Eye (tissue), 1 donor: ENCODE measurements around the gene JAML.

Source experiments
- DNase-seq: peaks from one replicate; pipeline ENCODE4 v3.0.0-alpha.2; 2015

Gene JAML

DNA sequence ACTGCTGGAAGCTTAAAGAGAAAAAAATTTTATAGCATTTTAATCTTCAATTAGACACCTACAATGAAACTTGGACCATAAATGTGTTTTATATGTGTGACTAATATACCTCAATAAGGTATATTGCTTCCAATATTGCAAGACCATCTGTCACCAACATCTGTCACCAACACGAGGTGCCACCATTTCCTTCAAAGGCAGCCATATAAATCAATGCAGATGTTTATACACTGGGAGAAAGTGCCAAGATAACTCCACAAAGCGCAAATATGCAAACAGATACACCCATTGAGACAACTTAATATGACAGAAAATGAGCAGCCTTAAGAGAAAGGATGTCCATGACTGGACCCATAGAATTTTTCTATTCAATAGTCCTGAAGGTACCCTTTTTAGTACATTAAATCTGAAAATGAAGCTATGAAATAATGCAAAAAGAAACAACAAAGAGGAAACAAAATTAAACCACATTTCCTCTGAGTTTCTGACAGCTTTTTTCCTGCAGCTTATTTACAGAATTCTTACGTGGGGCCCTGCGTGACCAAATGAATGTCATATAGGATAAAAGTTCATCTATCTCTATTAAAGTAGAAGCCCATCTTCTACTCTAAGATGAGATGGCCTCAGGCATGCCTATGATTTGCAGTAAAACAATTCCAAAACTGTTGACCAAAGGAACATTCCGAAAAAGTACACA, 14.8 kb upstream of the JAML start:
- DNase-seq, result no peak

DNA sequence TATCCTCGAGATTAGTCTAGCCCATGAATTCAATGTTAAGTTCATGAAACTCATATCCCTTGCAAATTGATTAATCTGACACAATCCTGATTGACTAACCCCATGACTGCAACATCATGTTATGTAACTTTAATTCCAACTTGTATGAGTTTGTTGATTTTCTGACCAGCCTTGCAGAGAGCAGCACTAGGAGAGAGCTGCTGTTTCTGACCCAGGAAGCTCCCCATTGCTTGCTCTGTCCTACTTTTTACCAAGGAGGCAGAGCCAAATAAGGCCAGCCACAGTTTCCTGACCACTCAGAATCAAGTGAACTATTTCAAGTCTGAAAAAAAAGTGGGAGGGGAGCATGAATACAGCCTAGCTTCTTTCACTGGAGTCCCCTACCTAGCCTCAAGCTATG, 14.1 kb upstream of the JAML start:
- no peak for DNase-seq

DNA sequence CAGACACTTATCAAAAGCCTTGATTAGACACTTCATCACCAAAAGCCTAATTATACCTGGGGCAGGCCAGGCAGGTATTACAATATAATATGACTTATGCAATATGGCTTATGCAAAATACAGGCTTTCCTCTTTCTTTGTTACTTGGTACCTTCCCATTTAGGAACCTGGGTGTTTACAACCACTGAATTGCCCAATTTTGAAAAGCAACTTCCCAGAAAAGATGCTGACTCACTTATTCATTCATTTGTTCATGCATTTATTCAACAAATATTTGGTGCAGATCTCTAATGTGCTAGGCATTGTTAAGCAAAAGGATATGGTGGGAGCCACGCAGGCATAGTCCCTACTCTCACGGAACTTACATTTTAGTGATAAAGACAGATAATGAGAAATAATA, 13.6 kb upstream of the JAML start:
- DNase-seq, result no peak

DNA sequence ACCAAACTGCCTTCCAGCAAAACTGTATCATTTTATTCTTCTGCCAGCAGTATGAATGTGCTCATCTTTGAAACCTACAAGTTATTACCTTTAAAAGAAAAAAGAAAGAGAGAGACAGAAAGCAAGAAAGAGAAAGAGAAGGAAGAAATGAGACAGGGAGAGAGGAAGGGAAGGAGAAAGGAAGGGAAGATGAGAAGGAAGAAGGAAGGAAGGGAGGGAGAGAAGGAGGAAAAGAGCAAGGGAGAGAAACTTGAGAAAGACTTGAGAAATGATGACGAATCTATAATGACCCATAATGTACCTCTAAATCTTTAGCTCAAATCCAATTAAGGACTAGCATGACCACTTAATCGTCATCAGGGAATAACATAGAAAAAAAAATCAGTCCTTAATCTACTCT, 11.4 kb upstream of the JAML start:
- DNase-seq, result no peak

DNA sequence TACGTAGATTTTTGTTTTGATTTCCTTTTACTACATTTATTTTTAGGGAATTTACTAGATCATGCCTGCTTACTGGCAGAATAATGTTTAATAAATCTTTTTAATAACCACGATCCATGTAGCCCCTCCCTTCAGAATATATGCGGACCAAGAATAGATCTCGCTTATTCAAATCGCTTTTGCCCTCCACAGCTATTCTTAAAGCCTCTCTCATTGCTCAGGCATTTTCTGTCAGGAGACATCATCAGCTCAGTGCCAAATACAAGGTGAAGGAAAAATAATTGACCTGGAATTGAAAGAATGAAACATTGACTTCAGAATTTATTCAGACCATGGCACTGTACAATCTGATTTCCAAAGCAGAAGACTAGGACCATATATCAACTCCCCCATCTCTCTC, 10.0 kb upstream of the JAML start:
- no peak for DNase-seq

DNA sequence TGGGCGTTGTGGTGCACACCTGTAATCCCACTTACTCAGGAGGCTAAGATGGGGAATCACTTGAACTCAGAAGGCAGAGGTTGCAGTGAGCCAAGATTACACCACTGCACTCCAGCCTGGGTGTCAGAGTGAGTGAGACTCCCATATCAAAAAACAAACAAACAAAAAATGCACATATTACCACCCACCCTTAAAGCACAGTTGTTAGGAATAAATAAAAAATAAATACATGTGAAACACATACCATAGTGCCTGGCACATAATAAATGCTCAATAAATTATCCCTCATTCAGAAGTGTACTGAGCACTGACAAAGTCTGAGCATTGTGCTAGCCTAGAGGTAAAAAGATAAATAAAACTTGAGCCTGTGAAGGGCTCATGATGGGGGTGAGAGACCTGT, 9.0 kb upstream of the JAML start:
- no peak for DNase-seq

DNA sequence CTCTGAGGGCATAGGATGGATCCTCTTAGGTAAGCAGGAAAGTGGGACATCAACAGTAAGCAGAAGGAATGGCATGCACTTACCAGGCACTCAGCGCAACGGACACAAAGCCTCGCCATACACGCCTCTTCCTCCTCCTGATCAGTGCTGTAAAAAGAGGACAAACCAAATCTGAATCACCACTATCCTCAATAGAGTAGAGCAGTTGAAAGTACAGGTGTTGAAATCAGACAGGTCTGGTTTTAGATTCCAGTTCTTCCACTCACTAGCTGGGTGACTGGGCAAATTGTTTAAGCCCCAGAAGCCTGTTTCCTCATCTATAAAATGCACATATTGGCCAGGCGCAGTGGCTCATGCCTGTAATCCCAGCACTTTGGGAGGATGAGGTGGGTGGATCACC, 8.6 kb upstream of the JAML start:
- DNase-seq, result no peak

DNA sequence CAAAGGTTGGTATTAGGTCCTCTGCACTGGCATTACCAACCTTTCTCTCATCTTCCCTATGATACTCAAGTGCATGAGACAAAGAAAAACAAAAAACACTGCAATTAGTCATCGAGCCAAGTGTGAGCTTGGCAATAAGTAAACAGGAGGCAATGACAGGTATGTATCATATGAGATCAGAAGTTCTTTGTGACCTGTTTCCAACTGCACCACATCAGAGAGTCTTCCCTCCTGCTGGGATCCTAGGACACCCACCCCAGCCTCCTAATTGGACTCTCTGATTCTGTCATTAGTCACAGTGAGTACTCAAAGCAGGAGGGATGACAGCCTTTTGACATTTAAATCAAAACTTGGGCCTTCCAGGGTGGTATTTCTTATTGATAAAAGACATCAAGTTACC, 7.8 kb upstream of the JAML start:
- DNase-seq, result no peak

DNA sequence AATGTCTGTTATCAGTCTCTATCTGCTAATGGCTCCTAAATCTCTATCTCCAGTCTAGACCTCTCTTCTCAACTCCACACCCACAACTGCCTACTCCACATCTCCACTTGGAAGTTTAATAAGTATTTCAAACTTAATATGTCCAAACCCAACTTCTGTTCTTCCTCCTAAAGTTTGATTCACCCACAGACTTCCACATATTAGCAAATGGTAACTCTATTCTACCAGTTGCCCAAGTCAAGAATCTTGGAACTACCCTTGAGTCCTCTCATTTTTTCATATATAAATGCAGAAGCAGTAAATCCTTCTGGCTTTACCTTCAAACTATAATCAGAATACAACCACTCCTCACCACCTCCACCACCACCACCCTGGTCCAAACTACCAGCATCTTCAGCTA, 6.7 kb upstream of the JAML start:
- DNase-seq, result no peak

DNA sequence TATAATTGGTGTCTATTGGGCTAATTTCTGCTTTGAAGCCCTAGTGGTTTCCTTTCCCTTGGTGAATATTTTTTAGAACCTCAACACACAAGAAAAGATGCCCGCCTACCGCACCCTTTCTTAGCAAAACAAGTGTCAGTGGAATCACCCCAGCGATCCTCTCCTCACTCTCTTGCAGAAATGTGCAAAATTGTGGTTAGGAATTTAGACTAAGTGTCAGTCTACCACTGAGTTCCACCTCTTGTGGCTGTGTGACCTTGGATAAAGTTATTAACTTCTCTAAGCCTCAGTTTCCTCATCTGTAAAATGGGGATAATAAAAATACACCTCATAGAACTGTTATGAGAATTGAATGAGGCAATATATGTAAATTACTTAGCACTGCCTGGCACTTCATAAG, 5.3 kb upstream of the JAML start:
- no peak for DNase-seq

DNA sequence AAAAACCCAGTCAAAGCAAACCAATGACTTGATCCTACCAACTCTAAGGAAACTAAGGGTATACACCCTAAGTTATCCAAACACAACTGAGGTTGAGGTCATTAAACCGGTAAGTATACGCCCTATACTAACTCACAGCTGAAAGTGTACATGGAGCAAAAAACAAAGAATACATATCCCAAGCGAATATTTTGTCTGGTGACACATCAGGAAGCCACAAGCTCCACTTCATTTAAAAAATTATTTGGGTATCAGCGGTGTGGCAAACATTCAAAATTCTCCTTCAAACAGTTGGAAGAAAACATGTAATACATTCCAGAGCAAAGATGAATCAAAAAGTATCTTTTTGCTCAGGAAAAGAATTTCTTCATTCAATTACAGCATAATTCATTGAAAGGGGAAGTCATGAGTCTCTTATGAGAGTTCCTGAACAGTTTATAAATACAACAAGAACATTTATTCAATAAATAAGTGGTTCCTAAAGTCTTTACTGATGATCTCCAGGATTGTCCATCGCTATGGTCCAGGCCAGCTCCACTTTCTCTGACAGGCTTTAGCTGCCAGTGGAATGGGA, 4.5 kb upstream of the JAML start:
- no peak for DNase-seq

DNA sequence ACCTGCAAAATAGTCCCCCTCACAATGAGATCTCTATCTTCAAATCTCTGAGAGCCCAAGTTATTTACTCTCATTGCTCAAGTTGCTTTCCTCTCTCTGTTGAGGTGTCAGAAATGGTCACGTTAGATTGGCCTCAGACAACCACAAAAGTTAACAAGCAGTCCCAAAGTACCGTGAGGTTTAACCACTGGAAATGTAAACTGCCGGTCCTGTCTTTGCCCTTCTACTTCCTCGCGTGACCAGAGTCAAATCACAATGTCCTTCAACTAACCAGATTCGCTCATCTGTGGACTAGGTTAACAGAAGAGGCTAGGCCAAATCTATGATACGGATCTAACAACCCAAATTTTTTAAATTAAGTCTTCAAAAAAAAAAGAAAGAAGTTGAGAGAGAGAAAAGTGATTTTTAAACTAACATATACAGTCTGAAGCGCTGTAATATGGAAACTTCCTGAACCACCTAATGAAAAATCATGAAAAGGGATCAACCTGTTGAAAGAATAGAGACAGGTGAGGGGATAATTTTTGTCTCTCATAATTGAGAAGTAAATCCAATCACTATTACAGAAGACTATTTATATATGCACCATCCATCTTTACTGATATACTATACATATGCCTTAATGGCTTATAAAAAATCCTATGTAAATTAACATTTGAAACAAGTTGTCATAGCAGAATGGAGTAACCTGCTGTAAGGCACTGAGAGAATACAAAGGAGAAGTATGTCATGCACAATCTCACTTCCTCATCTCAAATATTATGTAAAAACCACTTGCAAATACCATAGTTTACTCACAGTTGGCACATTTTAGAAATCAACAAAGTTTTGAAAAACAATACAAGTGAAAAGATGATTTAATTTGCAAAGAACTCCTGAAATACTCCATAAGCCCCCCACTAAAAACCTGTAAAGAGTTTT, 3.3 kb upstream of the JAML start:
- no peak for DNase-seq

DNA sequence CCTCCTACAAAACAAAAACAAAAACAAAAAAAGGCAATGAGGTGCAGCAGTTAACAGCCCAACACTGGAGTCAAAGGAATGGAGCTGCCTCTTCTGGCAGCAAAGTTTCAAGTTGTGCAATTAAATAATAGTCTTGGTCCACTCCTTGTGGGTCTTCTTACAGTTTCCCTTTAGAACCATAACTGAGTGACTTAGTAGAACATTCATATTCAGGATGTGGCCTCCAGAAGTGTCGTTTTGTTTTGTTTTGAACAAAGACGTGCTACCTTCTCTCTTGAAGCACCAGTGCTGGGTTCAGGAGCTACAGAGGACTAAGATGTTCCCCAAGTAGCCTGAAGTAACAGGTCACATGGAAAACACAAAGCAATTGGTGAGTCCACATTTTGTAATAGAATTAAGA, 2.0 kb upstream of the JAML start:
- DNase-seq, result no peak

DNA sequence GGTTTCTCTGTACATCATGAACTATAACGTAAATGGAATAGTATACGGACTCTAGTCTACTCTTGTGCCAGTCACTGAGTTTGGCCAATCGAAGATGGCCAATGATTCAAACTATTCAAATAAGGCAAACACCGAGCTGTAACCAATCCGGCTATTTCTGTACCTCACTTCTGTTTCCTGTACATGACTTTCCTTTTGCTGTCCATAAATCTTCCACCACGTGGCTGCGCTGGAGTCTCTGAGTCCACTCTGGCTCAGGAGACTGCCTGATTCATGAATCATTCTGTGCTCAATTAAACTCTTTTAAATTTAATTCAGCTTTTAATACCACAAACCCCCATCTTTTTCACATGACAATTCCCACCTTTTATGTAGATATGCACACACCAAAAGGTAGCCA, 1.5 kb upstream of the JAML start:
- no peak for DNase-seq

DNA sequence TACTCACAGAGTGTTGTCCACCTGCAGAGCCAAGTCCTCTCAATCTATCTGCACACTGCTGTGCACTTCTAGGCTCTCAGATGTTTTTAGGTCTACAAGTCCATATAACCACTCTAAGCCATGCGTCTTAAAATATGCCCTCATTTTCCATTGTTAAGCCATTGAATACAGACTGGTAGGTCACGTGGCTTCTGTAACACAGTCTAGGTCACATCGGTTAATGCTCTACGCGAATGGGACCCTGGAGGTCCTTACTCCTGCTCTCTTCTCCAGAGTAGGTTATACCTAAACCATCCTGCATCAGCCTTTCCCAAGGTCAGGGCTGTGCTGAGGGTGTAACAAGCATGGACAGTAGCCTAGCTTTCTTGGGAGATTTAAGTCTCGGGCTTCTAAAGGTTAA, 819 bp downstream of the JAML start:
- DNase-seq, result no peak

DNA sequence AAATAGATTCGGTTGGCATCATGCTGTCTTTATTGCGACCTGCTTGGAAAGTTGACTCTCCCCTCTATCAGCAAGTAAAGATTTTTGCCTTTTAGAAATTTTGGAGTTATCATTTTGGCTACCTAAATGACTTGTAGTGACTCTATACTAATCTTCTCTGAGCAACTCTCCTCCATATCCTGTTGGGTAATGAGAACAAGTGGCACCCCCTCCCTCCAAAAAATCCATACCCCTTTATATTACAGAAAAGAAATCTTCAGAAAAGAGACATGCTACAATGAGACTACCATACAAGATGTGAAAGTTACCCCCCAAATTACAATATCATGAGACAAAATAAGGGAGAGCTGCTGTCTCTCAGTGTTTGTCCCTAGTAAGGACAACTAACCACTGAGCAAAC, 1.2 kb downstream of the JAML start:
- no peak for DNase-seq

DNA sequence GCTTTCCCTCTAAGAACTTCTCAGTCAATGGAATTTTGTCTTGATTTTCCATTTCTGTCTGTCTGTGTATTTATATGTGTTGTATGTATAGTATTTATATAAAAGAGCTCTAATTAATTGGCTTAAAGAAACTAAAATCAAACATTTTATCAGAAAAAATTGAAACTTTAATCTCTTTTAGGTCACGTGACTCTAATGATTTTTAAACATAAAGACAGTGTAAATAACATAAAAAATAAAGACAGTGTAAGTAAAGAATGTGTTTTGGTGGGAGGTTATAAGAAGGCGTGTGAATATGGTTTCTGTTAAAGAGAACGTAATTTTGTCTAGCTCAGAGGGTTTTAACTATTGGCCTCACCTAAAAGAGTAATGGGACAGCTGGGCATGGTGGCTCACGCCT, 2.4 kb downstream of the JAML start:
- no peak for DNase-seq

DNA sequence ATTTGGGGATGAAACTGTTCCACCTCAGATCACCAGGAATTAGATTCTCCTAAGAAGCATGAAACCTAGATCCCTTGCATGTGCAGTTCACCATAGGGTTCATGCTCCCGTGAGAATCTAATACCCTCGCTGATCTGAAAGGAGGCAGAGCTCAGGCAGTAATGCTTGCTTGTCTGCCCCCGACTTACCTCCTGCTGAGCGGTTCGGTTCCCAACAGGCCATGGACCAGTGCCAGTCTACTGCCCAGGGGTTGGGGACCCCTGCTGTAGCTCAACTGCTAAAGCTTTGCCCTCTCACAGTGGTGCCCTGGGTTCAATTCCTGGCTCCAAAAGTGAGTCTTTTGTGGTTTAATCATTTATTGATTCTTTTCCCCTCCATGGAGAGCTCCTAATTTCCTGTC, 3.4 kb downstream of the JAML start:
- no peak for DNase-seq

DNA sequence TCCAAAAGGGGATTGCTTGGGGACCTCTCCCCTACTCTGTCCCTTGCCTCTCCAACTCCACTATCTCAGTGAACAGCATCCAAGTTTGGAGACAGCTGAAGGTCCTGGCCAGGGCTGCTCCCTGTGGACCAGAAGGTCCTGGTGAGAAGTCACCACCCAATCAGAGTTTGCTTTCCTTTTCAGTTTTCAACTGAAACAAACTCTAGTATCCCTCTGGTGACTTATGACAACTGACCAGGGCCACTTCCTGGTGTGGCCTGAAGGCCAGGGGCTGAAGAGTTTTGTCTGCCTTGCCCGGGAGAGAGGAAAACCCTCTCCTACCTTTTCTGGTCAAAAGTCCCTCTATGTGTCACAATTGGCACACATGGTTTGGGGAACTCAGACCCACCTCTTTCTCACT, 5.1 kb downstream of the JAML start:
- DNase-seq, result no peak

DNA sequence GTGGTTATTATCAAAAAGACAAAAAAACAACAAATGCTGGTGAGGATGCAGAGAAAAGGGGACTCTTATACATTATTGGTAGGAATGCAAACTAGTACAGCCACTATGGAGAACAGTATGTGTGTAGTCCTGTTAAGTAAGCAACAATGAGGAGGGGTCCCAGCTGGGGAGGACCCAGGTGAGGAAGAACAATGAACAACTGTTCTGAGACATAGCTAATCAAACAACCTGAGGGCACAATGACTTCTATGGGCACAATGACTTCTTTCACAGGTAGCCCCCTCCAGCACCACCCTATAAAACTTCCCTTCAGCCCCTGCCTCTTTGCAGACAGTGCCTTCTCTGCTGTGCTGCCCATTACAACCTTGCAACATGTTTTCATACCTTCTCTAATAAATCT, 5.6 kb downstream of the JAML start:
- DNase-seq, result no peak

DNA sequence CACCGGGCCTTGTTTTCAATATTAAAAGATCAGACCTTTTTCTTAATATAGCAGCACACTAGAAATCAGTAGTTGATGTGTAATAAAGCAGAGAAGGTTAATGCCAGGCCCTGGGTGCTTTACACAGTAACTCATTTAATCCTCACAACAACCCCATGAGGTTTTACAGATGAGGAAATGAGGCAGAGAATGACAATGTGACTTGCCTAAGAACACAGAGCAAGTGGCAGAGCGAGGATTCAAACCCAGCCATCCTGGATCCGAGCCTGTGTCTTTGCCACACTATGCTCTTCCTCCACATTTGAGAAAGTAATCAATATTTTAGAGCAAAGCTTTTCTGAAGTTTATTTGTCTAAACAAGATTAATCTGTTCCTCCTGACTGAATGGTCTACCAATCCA, 7.2 kb downstream of the JAML start:
- DNase-seq, result no peak

DNA sequence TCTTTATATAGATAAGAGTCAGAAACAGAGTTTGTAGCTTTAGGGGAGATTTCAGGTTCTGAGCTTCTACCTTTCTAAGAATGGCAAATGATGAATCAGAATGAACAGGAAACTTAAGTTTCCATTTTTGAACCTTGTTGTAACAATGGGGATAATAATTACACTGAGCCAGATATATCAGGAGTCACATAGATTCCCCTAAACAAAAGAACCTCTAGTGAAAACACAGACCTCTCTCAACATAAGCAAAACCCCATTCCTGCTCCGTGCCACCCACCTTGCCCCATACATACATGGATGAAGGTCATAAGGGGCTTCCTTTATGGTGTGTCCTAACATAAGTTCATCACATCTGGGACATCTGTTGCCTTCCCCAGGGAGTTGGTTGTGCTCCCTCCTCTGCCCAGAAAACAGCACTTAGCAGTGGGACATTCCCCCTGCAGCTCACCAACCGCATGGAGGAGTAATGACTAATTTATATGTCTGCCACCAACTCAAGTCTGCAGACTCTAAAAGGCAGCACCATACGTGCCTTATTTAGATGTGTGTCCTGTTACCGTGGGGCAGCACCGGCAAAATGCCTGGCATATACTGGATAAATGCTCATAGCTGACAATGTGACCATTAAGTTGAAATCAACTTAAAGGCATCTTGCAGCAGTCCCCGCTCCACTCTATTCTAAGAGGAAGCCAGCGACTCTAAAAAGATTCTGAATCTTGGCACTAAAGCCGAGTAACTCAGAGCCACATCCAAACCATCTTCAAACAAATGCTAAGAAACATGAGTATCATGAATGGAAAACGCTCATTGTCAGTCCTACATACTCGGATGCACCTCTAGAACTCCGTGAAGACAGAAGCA, 8.0 kb downstream of the JAML start:
- no peak for DNase-seq

DNA sequence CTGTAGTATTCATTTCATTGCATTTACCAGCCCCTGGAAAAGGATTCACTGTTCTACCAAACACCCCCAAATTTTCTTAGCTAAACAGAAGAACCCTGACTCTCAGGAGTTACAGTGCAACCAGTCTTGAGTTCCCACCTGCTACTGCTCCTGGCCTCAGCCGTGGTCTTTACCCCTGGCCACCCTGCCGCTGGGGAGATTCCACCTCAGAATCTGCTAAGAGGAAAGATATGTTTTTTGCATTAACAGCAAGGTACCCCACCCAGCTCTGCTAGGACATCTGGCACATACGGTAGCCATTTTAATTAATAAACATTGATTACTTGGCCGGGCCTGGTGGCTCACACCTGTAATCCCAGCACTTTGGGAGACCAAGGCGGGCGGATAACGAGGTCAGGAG, 9.0 kb downstream of the JAML start:
- DNase-seq, result no peak
